DMS 273 treated with DMSO at 0.1 percent for 48 hours (cell line): ENCODE data around the gene GPALPP1.
A peak's percentile ranks its signal among the peaks of the same experiment; 100 is the strongest.
"Not testable (repeated sequence)": the region's sequence is repeated elsewhere in the genome, so short reads cannot be mapped to it uniquely, and the experiment has no call there.

Experiments used
- DNase-seq: peaks from one replicate; lab custom pipeline; 2025; lab: John Stamatoyannopoulos, UW

Gene GPALPP1

DNA sequence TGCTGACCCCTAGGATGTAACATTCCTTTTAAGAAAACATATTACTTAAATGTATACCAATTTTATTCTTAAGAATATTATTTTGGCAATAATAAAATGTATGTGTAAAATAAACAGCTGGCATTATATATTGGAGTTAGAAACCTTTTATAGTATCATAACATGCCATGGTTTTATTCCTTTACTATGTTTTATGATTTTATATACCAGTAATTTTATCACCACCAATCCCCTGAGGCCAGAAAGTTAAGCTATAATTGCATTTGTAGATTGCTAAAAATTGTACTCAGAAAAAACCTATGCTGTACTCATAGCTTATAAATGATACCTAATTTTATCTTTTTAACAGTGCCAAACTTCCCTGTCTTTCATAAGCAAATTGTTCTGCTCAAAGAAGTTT is 17.9 kb downstream of the GPALPP1 start:
- no peak for DNase-seq

GRCh38 chr13:45007823-45008222 is 18.5 kb downstream of the GPALPP1 start:
- DNase-seq: no peak

- DNase-seq: no peak
These were observed 21.9 kb downstream of the GPALPP1 start for GRCh38 chr13:45011198-45011597.

- DNase-seq: no peak
These were observed 26.0 kb downstream of the GPALPP1 start for GRCh38 chr13:45015300-45015699.

GRCh38 chr13:45016792-45017425 is 27.6 kb downstream of the GPALPP1 start:
- DNase-seq: no peak

DNA sequence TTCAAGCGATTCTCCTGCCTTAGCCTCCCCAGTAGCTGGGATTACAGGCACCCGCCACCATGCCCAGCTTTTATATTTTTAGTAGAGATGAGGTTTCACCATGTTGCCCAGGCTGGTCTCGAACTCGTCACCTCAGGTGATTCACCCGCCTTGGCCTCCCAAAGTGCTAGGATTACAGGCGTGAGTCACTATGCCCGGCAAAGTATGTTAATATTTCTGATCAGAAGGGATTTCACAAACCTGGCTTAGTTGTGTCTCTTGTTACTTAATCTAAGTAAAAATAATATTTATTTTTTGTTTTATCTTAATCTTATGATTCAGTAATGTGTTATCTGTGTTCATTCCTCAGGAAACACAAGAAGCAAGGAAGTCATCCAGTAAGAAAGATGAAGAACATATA is 30.6 kb downstream of the GPALPP1 start:
- DNase-seq: not testable (repeated sequence)

- DNase-seq: no peak
These were observed 31.9 kb downstream of the GPALPP1 start for GRCh38 chr13:45021250-45021649.

DNA sequence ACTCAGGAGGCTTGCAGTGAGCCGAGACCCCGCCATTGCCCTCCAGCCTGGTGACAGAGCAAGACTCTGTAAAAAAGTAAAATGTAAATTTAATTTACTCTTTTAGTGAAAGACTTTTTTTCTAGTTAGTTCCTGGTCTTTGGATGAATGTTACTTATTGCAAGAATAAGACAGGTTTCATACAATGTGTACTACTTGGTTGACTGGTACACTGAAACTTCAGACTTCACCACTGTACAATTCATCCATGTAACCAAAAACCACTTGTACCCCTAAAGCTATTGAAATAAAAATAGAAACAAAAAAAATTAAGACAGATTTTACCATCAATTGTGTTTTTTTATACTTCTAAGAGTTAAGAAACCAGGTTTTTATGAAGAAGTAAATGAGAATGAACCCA is 35.5 kb downstream of the GPALPP1 start:
- no peak for DNase-seq

DNA sequence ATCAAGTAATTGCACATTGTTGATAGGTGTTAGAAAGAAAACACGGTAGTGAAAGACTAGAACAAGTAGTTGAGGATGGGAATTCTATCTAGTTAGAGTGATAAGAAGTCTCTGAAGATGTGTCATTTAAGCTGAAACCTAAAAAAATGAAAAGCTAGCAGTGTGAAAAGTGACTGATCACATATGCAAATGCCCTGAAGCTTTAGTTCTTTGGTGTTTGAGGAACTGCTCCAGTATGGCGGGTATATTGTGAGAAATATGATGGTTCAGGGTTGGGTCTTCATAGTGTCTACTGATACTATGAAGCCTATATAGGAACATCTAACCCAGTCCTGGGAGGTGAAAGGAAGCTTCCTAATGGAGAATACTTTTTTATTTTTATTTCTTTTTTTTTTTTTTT is 45.0 kb downstream of the GPALPP1 start:
- DNase-seq: no peak

DNA sequence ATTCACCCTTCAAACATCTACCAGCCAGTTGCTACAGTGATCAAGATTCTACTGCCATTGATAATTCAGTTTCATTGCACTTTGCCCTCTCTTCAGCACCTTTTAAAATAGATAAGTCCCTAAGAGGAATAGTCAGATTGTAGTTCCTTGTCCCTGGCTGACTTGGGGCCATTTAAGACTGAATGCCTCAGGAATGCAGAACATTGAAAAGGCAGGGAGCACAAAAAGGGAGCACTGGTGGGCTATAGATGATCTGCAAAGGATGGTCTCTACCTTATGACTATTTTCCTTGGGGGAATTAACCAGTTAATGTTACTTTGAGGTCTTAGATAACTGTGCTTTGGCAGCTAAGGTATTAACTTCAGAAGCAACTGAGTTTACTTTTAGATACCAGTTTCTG is 46.9 kb downstream of the GPALPP1 start:
- no peak for DNase-seq

DNA sequence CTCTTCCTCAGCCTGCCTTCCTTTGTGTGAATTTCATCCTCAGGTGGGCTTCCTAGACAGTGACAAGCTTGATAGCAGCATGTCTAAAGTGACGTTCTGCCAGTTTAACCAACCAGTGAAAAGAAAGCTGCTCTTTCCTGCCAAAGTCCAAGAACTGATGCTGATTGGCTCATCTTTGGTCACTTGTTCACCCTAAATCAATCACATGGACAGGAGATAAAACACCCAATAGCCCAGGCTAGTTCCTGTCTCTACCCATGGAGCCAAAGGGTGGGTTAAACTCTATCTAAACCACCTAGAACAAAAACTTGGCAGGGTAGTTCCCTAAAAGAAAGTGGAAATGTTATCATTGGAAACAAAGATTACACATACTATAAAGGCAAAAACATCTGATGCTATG is 50.8 kb downstream of the GPALPP1 start:
- DNase-seq: no peak

DNA sequence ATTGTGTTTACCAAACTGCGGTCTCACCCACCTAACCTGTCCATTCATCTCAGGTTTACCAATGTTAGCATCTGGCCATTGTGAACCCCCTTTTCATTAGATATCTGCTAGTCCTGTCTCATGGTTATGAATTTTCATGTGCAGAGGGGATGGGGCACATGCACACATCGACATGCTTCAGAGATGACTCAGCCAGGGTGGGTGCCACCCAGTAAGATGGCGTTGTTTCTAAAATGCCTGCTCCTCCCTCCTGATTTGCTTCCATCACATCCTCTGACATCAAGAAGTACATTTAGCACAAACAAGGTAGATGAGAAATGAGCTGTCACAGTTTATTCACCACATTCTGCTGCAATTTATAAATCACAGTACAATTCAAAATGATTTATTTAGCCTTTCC is 51.3 kb downstream of the GPALPP1 start:
- no peak for DNase-seq

GRCh38 chr13:45042539-45042938 is 53.2 kb downstream of the GPALPP1 start:
- DNase-seq: no peak

DNA sequence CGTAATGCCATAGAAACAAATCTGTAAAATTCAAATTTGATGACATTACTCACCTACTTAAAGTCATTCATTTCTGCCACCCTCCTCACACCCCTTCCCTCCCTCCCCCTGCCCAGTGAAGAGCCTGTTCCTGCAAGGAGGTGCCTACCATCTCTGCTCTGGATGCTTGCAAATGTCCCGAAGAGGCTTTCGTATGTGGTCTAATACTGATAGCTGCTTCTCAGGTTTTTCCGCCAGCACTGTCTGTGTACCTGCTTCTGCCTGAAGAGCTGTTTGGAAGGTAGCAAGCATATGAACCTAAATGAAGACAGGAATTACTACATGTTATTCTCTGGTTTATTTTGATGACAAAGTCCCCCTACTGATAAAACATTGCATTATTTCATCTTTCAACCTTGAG is 57.1 kb downstream of the GPALPP1 start:
- no peak for DNase-seq

DNA sequence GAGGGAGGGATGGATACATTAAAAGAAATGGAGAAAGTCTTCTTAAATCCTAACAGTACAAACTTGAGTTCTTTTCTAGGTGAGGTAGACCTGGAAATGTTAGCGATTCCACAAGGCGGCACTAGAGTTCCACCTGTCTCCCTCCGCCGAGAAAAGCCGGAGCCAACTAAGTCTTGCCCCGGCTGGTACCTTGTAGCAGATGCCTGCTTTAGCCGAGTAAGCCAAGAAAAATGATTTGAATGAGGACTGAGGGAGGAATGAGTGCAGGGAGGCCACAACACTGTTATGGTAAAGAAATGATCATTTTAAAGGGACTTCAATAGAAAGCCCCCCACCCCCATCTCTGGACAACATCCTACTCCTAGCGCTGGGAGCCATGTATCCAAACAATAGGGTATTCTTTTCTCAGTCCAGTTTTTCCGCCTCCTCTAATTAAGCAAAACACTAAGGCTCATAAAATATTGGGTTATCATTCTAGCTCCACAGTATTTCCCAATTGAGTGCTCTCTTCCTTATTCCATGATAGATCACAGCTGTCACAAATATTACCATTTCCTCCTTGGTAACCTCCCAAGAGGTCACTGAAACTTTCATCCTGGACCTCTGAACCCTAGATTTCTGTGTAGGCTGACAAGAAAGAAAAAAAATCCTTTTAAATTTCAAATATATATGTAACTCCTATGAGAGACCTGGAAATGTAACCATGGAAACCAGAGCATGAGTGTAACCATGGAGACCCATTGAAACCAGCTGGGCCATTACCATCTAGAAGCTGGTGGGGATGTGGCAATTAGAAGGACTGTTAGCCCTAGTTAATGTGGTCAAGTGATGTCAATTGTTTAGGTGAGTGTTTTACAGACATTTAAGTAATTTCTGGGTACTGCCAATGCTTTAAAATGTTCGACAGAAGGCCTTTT is 58.3 kb downstream of the GPALPP1 start:
- DNase-seq: peak; percentile 43

DNA sequence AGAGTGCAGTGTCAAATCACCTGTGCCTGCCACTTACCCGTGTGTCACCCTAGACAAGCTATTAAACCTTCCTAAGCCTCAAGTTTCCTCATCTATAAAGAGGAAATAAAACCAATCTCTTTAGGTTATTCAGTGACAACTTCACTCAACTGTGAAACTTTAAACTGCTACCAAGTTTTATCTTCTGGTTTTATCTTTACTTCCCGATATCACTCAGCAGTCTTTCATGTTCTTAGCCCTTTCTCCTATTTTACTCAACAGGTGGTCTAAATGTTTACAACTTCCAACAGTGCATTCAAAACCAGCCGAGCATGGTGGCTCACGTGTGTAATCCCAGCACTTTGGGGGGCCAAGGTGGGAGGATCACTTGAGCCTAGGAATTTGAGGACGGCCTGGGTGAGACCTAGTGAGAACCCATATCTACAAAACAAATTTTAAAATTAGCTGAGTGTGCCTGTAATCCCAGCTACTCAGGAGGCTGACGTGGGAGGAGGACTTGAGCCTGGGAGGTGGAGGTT is 59.6 kb downstream of the GPALPP1 start:
- DNase-seq: no peak

DNA sequence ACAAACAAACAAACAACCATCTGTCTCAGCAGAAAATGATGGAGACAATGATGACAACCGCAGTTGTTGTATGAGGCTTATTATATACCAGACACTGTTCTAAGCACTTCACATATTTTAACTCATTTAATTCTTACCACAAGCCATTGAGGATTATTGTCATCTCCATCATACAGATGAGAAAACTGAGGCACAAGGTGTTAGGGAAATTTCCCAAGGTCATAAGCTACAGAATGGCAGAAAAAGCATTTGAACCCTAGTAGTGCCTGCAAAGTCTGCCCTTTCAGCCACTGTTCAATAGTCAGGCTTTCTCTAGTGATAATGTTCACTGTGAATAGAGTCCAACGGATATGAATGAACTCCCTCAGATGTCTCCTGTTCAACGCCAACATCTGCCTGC is 60.1 kb downstream of the GPALPP1 start:
- no peak for DNase-seq

- no peak for DNase-seq
These were observed 62.0 kb downstream of the GPALPP1 start for GRCh38 chr13:45051315-45051714.

DNA sequence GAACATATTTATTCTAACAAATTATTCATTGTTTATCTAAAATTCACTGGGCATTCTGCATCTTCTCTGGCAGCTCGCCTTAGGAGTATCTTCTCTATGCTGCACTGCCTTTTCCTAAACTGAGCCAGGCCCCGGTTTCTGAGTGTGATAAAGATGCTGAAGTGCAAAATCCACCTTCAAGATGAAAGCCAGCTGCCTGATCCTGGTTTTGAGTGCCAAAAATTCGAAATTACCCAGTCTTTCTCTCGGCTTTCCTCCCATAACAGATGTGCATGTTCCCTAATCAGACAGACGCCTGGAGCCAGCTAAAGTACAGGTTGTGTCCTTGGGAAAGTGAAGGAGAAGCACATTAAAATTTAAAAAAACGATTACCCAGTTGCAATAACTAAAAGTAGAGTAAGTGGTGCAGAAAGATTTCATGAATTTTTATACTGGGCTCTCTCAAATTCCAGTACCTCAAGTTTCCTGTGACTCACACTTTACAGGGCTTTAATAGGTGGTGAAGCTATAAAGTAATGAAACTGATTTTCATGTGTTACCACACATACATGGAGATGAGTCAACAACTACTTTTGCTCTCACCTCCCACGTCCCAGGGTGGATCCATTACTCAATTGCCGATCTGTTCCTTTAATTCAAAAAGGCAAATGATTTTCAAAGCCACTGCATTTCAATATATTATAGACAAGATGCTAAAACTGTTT is 66.0 kb downstream of the GPALPP1 start:
- DNase-seq: peak; percentile 58

DNA sequence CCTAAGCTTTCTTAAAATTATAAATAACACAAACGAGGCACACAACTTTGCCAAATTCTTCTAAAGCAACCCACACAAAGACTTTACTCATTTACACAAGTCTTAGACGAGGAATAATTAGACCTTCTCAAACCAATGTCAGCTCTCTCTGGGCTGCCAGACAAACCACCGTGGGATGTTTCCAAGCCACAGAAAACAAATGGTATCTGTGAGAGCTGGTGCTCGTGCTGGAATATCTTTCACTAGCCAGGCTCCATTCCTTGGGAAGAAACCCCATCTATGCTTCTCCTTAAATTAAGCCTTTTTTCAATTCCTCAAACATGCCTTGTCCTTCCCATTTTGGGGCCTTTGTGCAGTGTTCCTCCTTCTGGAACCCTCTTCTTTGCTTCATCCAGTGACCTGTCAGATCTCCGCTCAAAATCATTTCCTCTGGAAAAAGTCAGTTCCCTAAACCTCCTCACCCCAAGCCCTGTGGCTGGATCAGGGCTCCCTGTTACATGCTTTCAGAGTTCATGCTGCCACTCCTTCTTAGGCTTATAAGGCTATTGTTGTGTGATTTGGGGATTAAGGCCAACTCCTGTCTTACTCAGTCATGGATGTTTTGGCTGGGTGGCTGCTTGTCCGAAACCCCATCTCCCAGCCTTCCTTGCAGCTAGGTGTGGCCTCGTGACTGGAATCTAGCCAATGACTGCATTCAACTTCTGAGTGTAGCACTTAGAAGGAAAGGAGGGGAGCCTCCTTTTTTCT is 66.7 kb downstream of the GPALPP1 start:
- no peak for DNase-seq

GRCh38 chr13:45060062-45060461 is 70.7 kb downstream of the GPALPP1 start:
- DNase-seq: no peak

GRCh38 chr13:45063261-45063860 is 74.0 kb downstream of the GPALPP1 start:
- no peak for DNase-seq
